GM19025 (cell line): ENCODE results near the gene LYZ.

ENCODE experiments used
- ATAC-seq: cut with Tn5 transposase; IDR thresholded peaks from one replicate; pipeline ENCODE4 v1.9.1; 2021; ENCODE audit warnings: mild to moderate bottlenecking, low read depth, moderate library complexity; ENCODE audit not compliant: unreplicated experiment

Gene LYZ

DNA sequence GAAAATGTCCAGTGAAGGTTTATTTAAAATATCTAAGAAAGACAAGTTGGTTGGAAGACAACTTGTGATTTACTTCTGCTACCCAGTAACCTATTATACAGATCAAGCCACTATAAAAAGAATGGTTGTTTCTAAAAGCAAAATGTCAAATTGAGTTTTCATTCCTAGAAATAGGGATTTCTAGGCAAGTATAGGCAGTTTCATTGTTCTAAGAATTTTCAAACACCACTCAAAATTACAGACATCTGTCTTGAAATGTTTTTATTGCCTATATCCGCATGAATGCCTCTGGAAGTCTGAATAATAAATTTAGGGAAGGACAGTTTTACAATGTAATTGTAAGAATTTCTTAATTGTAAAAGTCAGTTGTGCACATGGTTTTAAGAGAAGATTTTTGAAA lies 20.0 kb downstream of the LYZ start:
- ATAC-seq, result no peak

DNA sequence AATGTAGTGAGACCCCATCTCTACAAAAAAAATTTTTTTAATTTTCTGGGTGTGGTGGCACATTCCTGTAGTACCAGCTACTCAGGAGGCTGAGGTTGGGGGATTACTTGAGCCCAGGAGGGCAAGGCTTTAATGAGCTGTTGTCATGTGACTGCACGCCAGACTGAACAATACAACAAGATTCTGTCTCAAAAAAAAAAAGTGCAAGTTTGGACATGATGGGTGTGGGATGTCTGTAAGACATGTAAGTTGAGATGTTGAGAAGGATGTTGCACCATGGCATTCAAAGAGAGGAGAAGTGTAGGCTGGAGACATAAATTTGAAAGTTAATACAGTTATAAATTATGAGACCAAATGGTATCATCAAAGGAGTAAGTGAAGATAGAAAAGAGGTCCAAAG lies 34.9 kb downstream of the LYZ start:
- no peak for ATAC-seq

DNA sequence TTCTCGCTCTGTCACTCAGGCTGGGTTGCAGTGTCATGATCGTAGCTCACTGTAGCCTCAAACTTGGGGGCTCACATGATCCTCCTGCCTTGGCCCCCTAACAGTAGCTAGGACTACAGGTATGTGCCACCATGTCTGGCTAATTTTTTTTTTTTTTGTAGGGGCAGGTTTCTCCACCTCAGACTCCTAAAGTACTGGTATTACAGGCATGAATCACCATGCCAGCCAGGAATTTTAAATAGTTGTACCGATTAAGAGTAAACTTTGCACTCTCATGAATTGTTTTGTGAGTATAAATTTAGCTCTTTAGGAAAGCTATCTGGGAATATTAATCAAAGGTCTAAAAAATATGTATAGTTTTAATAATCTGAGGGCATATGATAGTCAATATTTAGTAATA lies 36.9 kb downstream of the LYZ start:
- no peak for ATAC-seq

DNA sequence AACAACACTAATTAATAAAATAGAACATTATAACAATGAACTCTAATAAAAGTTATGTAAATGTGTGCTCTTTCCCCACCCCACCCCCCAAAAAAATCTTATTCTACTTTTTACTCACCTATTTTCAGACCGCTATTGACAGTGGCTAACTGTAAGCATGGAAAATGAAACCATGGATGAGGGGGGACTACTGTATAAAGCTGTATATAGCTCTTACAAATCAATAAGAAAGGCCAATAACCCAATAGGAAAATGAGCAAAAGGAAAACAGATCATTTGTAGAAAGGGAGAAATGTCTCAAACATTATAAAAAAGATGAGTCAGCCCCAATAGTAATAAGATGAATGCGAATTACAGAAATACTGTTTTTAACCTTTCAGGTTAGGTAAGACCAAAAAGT lies 38.7 kb downstream of the LYZ start:
- no peak for ATAC-seq

DNA sequence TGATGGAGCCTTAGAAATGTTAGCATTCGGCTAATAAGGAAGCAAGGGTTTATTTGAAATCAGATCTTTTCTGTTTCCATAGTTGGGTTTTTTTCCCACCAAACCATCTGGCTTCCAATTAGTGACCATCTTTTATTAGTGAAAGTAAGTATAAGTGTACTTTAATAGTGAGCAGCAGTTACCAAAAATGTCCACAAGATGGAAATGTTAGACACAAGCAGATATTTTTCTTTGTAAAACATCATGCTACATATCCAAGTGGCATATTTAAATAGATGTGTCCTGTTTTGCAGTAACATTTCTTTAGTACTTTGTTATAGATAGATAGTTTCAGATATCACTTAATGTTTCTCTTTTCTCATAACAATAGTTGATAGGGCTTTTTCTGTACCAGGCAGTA lies 40.2 kb downstream of the LYZ start:
- ATAC-seq, result no peak

DNA sequence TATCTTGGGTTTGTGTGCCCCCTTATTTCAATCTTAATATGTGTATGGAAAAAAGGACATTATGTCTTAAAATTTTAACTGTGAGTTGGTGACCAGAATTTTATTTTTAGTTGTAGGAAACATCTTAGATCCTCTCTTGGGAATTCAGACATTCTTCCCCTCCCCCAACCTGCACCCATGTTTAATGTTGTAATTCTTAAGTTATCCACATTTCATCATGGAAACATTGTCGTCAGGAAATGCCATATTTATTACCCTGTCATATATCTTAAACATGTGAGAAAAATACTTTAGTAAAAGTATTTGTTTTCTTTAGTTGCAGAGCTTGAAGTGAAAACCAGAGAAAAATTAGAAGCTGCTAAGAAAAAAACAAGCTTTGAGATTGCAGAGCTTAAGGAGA lies 41.6 kb downstream of the LYZ start:
- no peak for ATAC-seq

DNA sequence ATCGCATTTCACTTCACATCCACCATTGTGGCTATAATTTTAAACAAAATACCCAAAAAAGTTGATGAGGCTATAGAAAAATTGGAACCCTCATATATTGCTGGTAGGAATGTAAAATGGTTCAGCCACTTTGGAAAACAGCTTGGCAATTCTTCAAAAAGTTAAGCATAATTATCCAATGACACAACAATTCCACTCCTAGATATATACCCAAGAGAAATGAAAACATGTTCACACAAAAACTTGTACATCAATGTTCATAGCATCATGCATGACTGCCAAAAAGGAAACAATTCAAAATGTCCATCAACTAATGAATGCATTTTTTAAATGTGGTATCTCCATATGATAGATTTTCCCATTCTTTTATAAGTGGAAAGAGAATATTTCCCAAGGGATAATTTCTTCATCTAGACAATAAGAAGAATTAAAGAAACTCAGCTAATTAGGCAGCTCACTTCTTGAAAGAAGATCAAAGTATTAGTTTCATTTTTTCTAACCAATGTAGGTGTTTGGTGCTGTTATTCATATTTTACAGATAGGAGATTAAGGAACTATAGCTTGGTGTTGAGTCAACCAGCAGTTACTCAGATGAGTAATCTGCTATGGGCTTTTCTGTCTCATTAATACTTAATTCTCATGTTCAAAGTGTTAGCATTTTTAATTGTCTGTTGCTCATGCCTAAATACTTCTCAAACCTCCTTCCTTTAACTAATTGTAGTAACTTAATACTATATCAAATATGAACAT lies 44.2 kb downstream of the LYZ start:
- ATAC-seq, result peak; percentile 82

DNA sequence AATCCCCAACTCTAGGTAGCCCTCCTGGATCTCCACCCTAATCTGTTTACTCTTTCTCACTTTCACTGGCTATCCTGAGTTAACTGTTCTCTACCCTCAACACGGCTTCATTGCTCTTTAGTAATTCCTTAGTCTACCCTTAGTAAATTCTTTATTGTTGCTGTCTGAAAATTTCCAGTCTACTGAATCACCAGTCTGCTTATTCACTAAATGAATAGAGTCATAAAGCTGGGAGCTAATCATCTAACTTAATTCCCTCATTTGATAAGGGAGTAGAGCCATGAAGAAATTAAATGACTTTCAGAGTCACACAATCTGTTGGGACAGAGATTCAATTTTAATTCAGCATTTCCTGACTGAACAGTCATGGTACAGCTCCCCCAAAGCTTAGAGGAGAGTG lies 47.9 kb downstream of the LYZ start:
- ATAC-seq, result no peak

DNA sequence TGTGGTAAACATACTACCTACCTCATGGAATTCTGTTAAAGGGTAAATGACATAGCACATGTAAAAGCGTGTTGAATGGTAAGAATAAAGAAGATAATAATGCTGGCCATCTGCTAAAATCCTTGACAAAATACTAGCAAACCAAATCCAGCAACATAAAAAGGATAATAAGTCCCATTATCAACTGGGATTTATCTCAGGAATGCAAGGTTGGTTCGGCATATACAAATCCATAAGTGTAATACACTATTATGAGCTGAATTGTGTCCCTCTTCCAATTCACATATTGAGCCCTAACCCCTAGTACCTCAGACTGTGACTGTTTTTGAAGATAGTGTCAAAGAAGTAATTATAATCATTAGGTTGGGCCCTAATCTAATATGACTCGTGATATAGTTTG lies 48.8 kb downstream of the LYZ start:
- no peak for ATAC-seq

DNA sequence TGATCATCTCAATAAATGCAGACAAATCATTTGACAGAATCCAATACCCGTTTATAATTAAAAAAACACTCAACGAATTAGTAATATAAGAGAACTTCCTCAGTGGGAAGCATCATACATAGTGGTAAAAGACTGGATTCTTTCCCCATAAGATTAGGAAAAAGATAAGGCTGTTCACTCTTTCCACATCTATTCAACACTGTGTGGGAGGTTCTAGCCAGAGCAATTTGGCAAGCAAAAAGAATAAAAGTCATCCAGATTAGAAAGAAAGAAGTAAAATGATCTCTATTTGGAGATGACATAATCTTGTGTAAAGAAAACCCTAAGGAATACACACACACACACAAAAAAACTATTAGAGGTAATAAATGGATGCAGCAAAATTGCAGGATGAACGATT lies 49.8 kb downstream of the LYZ start:
- ATAC-seq, result no peak

DNA sequence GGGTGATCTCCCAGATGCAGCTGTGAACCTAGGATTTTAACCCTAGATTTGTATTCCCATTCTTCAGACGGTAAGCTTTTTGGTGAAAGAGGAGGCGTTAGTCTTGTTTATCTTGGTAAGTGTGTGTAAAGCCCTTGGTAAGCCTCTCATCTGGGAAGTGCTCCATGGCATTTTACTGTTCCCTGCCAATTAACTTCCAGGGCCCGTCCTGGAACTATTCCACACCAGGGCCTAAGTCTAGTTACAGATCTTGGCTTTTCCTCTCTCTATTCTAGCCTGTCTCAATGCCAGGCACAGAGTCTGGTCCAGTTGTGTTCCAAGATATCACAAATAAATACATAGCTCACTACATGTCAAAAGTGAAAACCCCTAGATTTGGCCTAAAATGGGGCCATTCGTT lies 53.8 kb downstream of the LYZ start:
- ATAC-seq, result no peak
